OCI-LY3 (cell line): ENCODE measurements around the gene ST3GAL3.

Experiments
- EZH2phosphoT487 ChIP-seq: fragments of 200-600 bp; shearing (Covaris generic); IDR thresholded peaks from 2 replicates; pipeline ENCODE4 v1.6.1; 2018; ENCODE audit warnings: antibody characterized with exemption, mixed run types, low read depth
- TF ChIP-seq, protein P1 (sequence below): fragments of 200-600, 300-600 bp; sonication (generic); IDR thresholded peaks from 2 replicates; pipeline ENCODE4 v1.5.1; 2014; ENCODE audit warnings: antibody characterized with exemption, low read length, low read depth

DNA sequence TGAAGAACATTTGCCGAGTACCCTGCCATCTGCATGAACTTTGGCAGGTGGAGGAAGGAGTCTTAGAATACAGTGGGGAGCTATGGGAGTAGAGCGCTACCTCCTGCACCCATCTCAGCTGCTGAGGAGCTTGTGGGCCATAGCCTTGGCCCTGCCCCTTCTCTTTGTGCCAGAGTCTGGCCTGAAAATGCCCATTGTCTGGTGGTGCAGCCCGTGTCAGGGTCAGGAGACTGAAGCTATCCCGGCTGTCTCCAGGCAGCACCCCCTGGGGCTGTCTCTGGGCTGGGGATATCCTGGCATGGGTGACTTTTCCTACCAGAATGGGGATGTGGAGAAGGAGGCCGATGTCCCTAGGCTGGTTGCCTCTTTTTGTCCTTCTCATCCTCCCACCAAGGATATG lies 246.7 kb downstream of the ST3GAL3 start:
- TF ChIP-seq, protein P1, sequence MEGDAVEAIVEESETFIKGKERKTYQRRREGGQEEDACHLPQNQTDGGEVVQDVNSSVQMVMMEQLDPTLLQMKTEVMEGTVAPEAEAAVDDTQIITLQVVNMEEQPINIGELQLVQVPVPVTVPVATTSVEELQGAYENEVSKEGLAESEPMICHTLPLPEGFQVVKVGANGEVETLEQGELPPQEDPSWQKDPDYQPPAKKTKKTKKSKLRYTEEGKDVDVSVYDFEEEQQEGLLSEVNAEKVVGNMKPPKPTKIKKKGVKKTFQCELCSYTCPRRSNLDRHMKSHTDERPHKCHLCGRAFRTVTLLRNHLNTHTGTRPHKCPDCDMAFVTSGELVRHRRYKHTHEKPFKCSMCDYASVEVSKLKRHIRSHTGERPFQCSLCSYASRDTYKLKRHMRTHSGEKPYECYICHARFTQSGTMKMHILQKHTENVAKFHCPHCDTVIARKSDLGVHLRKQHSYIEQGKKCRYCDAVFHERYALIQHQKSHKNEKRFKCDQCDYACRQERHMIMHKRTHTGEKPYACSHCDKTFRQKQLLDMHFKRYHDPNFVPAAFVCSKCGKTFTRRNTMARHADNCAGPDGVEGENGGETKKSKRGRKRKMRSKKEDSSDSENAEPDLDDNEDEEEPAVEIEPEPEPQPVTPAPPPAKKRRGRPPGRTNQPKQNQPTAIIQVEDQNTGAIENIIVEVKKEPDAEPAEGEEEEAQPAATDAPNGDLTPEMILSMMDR, result no peak
- no peak for TF ChIP-seq EZH2phosphoT487
